Gastroesophageal sphincter (tissue), 3 donors: ENCODE results near the gene GLI3.

ENCODE experiments used
- POLR2A ChIP-seq, 2 donors: fragments of 450-650 bp; IDR thresholded peaks; one replicate each; pipeline ENCODE4 v1.6.1; 2017; ENCODE audit warnings: antibody characterized with exemption in 2 of 2, mild to moderate bottlenecking in 2 of 2, moderate library complexity in 1 of 2
- POLR2AphosphoS5 ChIP-seq: sonication (generic); formaldehyde crosslinking; IDR thresholded peaks from one replicate; pipeline ENCODE4 v1.6.1; 2017; ENCODE audit warnings: antibody characterized with exemption
- TF ChIP-seq, protein P1 (sequence below), 4 experiments: fragments of 200-600 bp in 2 of 4; fragments of 450-650 bp in 2 of 4; sonication (generic) in 1 of 4; IDR thresholded peaks; one replicate each; pipeline ENCODE4 v1.5.1; 2017 to 2019; ENCODE audit warnings: antibody characterized with exemption in 4 of 4, mild to moderate bottlenecking in 2 of 4, moderate library complexity in 2 of 4

DNA sequence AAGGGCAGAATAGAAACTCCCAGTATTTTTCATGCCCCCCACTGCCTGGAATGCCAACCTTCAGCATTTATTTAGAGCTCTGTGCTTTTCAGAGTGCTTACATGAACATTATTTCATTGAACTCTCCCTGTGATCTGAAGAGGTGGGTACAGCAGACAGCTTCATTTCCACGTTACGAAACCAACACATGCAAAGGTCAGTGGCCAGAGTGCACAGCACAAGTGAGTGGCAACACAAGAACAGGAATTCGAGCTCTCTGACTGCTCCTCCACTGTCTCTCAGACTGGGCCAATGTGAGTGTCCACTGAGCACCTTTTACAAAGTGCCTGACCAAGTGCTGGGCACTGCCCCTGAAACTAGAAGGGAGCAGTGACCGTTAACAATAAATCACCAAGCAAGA lies 162.9 kb downstream of the GLI3 start:
- TF ChIP-seq, protein P1, sequence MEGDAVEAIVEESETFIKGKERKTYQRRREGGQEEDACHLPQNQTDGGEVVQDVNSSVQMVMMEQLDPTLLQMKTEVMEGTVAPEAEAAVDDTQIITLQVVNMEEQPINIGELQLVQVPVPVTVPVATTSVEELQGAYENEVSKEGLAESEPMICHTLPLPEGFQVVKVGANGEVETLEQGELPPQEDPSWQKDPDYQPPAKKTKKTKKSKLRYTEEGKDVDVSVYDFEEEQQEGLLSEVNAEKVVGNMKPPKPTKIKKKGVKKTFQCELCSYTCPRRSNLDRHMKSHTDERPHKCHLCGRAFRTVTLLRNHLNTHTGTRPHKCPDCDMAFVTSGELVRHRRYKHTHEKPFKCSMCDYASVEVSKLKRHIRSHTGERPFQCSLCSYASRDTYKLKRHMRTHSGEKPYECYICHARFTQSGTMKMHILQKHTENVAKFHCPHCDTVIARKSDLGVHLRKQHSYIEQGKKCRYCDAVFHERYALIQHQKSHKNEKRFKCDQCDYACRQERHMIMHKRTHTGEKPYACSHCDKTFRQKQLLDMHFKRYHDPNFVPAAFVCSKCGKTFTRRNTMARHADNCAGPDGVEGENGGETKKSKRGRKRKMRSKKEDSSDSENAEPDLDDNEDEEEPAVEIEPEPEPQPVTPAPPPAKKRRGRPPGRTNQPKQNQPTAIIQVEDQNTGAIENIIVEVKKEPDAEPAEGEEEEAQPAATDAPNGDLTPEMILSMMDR (IDR thresholded peaks at IDR 0.05) = no peak
- TF ChIP-seq POLR2A (IDR thresholded peaks at IDR 0.05) (no peak), POLR2AphosphoS5 (no peak)
